ENCODE results near the gene SLC4A8.

SLC4A8 gene

DNA sequence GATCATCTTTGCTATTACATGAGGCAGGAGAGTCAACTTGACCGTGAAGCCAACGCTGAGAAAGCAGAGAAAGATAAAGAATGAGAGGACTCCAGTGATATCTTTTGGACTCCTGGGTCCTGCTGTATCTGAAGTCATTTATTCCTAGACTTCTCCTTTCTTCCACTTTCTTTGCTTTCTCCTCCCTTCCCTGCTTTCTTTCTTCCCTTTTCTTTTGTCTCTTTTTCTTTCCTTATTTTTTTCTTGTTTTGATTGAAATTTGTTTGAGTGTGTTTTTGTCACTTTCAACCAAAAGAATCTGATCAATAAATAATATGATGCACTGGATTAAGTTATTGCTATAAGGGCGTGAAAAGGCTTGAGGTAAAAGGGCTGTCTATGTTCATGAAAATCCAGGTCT is 20.0 kb upstream of the SLC4A8 start:
- no peaks in the 10 kb centered on the region for H3K9me3 Mint-ChIP-seq
- DNase-seq (ENCODE audit: low spot score in 2 of 2) (no peak), ATAC-seq (ENCODE audit: low read depth) (no peak)
- H3K36me3 Mint-ChIP-seq, result no peaks in the 10 kb centered on the region
- H3K4me3 Mint-ChIP-seq, result no peak overlapping the region
- H3K27ac Mint-ChIP-seq, result no peak overlapping the region
- H3K4me1 Mint-ChIP-seq, result no peaks in the 10 kb centered on the region
- H3K27me3 Mint-ChIP-seq, result no peaks in the 10 kb centered on the region

DNA sequence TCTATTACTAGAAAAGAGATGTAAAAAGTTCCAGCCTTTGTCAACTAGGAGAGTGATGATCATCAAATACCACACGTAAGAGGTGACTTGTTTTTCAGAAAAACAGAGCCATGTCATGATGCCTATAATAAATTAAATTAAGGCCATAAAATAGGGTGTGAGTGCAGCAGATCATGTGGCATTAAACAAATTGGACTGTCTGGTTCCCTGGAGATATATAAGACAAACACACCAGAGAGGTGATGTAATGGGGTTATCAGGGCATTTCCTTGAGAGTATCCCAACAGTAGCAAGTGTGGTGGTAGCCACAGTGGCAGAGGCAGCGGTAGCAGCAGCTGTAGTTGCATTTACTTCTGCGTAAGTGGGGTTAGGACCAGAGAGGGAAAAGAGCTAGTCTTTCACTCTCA is 18.8 kb upstream of the SLC4A8 start:
- H3K27me3 Mint-ChIP-seq, result no peaks in the 10 kb centered on the region
- H3K4me1 Mint-ChIP-seq, result no peaks in the 10 kb centered on the region
- ATAC-seq (ENCODE audit: low read depth), result no peak
- no peak overlapping the region for H3K4me3 Mint-ChIP-seq
- no peaks in the 10 kb centered on the region for H3K9me3 Mint-ChIP-seq
- no peaks in the 10 kb centered on the region for H3K36me3 Mint-ChIP-seq
- H3K27ac Mint-ChIP-seq, result no peak overlapping the region
- no peak for DNase-seq (ENCODE audit: low spot score in 2 of 2)

GRCh38 chr12:51406290-51406689 is 18.3 kb upstream of the SLC4A8 start:
- no peaks in the 10 kb centered on the region for H3K4me1 Mint-ChIP-seq
- H3K27ac Mint-ChIP-seq, result no peak overlapping the region
- no peaks in the 10 kb centered on the region for H3K9me3 Mint-ChIP-seq
- ATAC-seq (ENCODE audit: low read depth) (no peak), DNase-seq (ENCODE audit: low spot score in 2 of 2) (no peak)
- no peaks in the 10 kb centered on the region for H3K27me3 Mint-ChIP-seq
- no peaks in the 10 kb centered on the region for H3K36me3 Mint-ChIP-seq
- H3K4me3 Mint-ChIP-seq, result no peak overlapping the region

DNA sequence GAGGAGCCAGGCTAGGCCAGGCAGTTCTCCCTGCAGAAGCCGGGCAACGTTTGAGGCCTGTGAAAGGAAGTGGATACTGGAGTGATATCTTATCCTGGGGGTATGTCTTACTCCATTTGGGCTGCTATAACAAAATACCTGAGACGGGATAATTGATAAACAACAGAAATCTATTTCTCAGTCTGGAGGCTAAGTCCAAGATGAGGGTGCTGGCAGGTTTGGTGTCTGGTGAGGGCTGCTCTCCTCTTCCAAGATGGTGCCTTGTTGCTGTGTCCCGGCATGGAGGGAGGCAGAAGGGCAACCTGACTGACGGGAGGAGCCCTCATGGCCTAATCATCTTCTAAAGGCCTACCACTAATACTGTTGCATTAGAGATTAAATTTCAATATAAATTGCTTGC is 17.8 kb upstream of the SLC4A8 start:
- ATAC-seq (ENCODE audit: low read depth) (no peak), DNase-seq (ENCODE audit: low spot score in 2 of 2) (no peak)
- no peaks in the 10 kb centered on the region for H3K9me3 Mint-ChIP-seq
- H3K27me3 Mint-ChIP-seq, result no peaks in the 10 kb centered on the region
- H3K27ac Mint-ChIP-seq, result no peak overlapping the region
- H3K36me3 Mint-ChIP-seq, result no peaks in the 10 kb centered on the region
- no peak overlapping the region for H3K4me3 Mint-ChIP-seq
- no peaks in the 10 kb centered on the region for H3K4me1 Mint-ChIP-seq

DNA sequence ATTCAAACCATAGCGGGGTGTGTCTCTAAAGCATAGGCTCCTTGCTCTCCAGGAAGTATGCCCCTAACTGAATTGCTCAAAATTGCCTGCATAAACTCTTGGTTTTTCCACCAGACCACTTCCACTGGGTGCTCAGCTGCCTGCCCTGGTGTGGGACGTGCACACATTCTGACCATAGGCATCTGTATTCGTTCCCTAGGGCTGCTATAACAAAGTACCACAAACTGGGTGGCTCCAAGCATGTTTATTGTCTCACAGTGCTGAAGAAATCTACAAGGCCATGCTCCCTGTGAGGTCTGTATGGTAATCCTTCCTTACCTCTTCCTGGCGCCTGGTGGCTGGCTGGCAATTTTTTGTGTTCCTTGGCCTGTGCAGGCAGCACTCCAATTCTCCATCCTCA is 17.0 kb upstream of the SLC4A8 start:
- Mint-ChIP-seq H3K4me3 (no peak overlapping the region), H3K27me3 (no peaks in the 10 kb centered on the region), H3K27ac (no peak overlapping the region), H3K36me3 (no peaks in the 10 kb centered on the region), H3K4me1 (peaks cover 2% of the 10 kb centered on the region), H3K9me3 (no peaks in the 10 kb centered on the region)
- no peak for DNase-seq (ENCODE audit: low spot score in 2 of 2)
- ATAC-seq (ENCODE audit: low read depth), result no peak

- no peaks in the 10 kb centered on the region for H3K27me3 Mint-ChIP-seq
- ATAC-seq (ENCODE audit: low read depth) (no peak), DNase-seq (ENCODE audit: low spot score in 2 of 2) (no peak)
- no peaks in the 10 kb centered on the region for H3K36me3 Mint-ChIP-seq
- H3K9me3 Mint-ChIP-seq, result no peaks in the 10 kb centered on the region
- no peak overlapping the region for H3K4me3 Mint-ChIP-seq
- peaks cover 12% of the 10 kb centered on the region for H3K4me1 Mint-ChIP-seq
- H3K27ac Mint-ChIP-seq, result no peak overlapping the region
Measured at GRCh38 chr12:51409846-51410245, 14.8 kb upstream of the SLC4A8 start.

DNA sequence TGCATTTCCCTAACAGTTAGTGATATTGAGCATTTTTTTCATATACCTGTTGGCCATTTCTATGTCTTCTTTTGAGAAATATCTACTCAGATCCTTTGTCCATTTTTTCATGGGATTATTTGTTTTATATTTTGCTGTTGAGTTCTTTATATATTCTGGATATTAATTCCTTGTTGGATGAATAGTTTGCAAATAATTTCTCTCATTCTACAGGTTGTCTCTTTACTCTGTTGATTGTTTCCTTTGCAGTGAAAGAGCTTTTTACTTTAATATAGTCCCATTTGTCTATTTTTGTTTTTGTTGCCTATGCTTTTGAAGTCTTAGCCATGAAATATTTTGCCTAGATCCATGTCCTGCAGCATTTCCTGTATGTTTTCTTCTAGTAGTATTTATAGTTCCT is 11.5 kb upstream of the SLC4A8 start:
- Mint-ChIP-seq H3K4me1 (peaks cover 12% of the 10 kb centered on the region), H3K36me3 (no peaks in the 10 kb centered on the region), H3K27me3 (peaks cover 2% of the 10 kb centered on the region), H3K4me3 (no peak overlapping the region), H3K27ac (peak overlapping the region; percentile 22), H3K9me3 (no peaks in the 10 kb centered on the region)
- no peak for ATAC-seq (ENCODE audit: low read depth)
- no peak for DNase-seq (ENCODE audit: low spot score in 2 of 2)

DNA sequence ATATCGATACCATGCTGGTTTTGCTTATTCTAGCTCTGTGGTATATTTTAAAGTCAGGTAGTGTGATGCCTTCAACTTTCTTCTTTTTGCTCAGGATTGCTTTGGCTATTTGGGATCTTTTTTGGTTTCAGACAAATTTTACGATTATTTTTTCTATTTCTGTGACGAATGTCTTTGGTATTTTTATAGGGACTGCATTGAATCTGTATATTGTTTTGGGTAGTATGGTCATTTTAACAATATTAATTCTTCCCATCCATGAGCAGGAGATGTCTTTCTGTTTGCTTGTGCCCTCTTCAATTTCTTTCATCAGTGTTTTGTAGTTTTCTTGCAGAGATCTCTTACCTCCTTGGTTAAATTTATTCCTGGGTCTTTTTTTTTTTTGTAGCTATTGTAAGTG is 10.8 kb upstream of the SLC4A8 start:
- no peaks in the 10 kb centered on the region for H3K9me3 Mint-ChIP-seq
- no peak for ATAC-seq (ENCODE audit: low read depth)
- H3K36me3 Mint-ChIP-seq, result no peaks in the 10 kb centered on the region
- H3K4me1 Mint-ChIP-seq, result peaks cover 12% of the 10 kb centered on the region
- H3K27me3 Mint-ChIP-seq, result peaks cover 2% of the 10 kb centered on the region
- DNase-seq (ENCODE audit: low spot score in 2 of 2), result no peak
- no peak overlapping the region for H3K4me3 Mint-ChIP-seq
- H3K27ac Mint-ChIP-seq, result no peak overlapping the region

DNA sequence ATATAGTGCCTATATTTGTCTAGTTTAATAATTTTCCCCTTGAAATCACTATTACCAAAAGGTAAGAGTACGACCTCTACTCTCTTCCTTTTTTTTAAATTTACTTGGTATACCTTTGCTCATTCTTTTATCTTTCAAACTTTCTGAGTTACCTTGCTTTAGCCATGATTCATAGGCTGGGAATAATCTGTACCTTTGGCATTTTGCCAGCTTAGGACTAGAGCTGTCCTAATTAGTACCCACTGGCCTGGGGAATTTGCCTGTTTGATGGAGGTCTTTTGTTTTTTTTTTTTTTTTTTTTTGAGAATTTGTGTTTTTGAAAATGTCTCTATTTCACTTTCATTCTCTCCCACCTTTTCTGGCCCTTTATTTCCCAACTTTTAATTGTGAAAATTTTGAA is 8.7 kb upstream of the SLC4A8 start:
- no peaks in the 10 kb centered on the region for H3K36me3 Mint-ChIP-seq
- H3K9me3 Mint-ChIP-seq, result no peaks in the 10 kb centered on the region
- no peak overlapping the region for H3K4me3 Mint-ChIP-seq
- DNase-seq (ENCODE audit: low spot score in 2 of 2), result no peak
- peaks cover 12% of the 10 kb centered on the region for H3K4me1 Mint-ChIP-seq
- peaks cover 2% of the 10 kb centered on the region for H3K27me3 Mint-ChIP-seq
- ATAC-seq (ENCODE audit: low read depth), result no peak
- no peak overlapping the region for H3K27ac Mint-ChIP-seq

GRCh38 chr12:51417826-51418225 is 6.8 kb upstream of the SLC4A8 start:
- Mint-ChIP-seq H3K27ac (no peak overlapping the region), H3K27me3 (peaks cover 2% of the 10 kb centered on the region), H3K36me3 (no peaks in the 10 kb centered on the region), H3K4me3 (no peak overlapping the region), H3K9me3 (no peaks in the 10 kb centered on the region), H3K4me1 (peaks cover 8% of the 10 kb centered on the region)
- ATAC-seq (ENCODE audit: low read depth) (no peak), DNase-seq (ENCODE audit: low spot score in 2 of 2) (no peak)

DNA sequence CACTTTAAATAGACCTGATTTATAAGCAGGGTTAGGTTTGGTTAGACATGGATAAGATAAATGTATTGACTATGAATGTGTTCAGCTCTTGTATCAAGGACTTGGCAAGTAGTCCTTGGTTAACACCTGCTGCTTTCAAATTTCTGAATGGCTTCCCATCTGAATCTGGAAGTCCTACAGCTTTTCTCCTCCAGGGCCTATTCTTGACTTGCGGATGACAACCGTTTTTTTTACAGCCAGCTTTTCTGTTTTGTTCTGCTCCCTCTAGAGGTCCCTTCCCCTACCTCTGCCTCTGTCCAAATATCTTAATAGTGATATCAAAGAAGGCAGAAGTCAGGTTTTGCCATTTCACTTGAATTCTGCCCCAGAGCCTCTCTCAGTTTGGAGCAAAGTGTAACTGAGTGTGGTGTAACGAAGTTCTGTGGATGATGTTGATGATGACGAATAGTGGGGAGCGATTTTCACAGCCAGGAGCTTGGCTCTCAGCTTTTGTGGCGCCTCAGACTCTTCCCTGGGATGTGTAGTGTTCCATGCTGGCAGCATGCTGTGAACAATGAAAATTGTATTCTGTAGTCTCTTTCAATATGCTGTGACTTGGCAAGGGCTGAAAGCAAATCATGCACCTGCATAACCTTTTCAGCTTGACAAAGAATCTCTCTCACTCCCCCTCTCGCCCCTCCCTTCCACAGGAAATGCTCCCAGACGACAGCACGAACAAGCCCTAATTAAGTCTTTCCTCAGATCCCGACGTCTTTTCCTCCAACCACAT is 5.0 kb upstream of the SLC4A8 start:
- Mint-ChIP-seq H3K4me1 (peaks cover 4% of the 10 kb centered on the region), H3K27ac (no peak overlapping the region), H3K36me3 (no peaks in the 10 kb centered on the region), H3K4me3 (no peak overlapping the region), H3K27me3 (peaks cover 2% of the 10 kb centered on the region), H3K9me3 (no peaks in the 10 kb centered on the region)
- no peak for DNase-seq (ENCODE audit: low spot score in 2 of 2)
- ATAC-seq (ENCODE audit: low read depth), result no peak

DNA sequence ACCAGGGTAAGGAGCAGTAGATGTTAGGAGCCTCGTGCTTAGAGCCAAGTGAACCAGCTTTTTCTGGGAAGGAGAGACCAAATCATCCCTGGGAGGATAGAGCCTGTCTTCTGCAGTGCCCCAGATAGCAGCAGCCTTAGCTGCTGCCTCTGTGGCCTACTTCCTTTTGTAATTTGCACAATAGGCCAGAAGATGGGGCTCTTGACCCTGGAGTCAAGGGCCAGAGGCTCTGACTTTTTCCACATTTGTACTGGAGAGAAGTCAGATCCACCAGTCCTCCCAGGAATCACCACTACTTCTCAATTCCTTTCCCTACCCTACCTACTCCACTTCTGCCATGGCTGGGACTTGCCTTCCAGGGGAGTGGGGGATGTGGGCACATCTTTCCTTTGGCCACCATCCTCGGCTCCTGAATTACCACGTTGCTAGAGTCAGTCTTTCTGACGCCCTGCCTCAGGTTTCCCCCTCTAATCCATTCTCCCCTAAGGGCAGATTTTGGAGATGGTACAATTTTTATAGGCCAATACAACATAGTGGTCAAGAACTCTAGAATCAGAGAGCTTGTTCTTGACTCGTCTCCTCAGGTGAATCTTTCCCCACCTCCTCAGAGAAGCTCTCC is 3.3 kb upstream of the SLC4A8 start:
- DNase-seq (ENCODE audit: low spot score in 2 of 2) (peak in 1 of 2 donors; percentile 27), ATAC-seq (ENCODE audit: low read depth) (no peak)
- H3K27ac Mint-ChIP-seq, result no peak overlapping the region
- H3K4me3 Mint-ChIP-seq, result no peak overlapping the region
- H3K27me3 Mint-ChIP-seq, result peaks cover 2% of the 10 kb centered on the region
- H3K9me3 Mint-ChIP-seq, result no peaks in the 10 kb centered on the region
- H3K4me1 Mint-ChIP-seq, result peaks cover 7% of the 10 kb centered on the region
- no peaks in the 10 kb centered on the region for H3K36me3 Mint-ChIP-seq

DNA sequence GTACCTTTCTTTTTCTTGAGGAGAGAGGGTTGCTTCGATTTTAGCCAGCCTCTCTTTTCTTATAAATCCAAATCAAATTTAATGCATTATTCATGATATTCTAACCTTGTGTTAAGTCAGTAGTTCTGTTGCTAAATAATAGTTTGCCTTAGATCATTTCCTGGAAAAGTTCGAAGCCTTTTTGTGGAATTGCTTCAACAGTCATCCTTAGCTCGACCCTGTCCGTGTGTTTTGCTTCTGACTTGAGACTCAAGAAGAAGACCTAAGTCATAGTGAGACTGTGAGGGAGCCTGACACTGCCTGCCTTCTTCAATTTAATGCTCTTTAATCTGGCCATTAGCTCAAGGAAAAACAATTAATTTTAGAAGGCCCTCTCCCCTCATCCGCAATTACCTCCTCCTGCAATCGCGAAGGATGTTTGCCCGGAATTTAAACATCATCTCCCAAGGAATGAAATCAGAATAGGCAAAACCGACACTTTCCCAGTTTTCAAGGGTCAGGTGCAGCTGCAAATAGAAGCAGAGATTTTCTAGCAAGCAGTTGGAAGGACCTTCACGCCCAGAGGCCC is 453 bp upstream of the SLC4A8 start:
- Mint-ChIP-seq H3K27ac (peak overlapping the region; percentile 56), H3K4me3 (peak overlapping the region; percentile 85), H3K4me1 (peaks cover 8% of the 10 kb centered on the region), H3K36me3 (no peaks in the 10 kb centered on the region), H3K27me3 (no peaks in the 10 kb centered on the region), H3K9me3 (no peaks in the 10 kb centered on the region)
- ATAC-seq (ENCODE audit: low read depth), result no peak
- DNase-seq (ENCODE audit: low spot score in 2 of 2), result no peak

GRCh38 chr12:51428256-51428655 is 3.6 kb downstream of the SLC4A8 start:
- H3K4me1 Mint-ChIP-seq, result peaks cover 14% of the 10 kb centered on the region
- no peak overlapping the region for H3K4me3 Mint-ChIP-seq
- no peaks in the 10 kb centered on the region for H3K27me3 Mint-ChIP-seq
- no peak overlapping the region for H3K27ac Mint-ChIP-seq
- ATAC-seq (ENCODE audit: low read depth) (no peak), DNase-seq (ENCODE audit: low spot score in 2 of 2) (no peak)
- H3K9me3 Mint-ChIP-seq, result no peaks in the 10 kb centered on the region
- H3K36me3 Mint-ChIP-seq, result no peaks in the 10 kb centered on the region

DNA sequence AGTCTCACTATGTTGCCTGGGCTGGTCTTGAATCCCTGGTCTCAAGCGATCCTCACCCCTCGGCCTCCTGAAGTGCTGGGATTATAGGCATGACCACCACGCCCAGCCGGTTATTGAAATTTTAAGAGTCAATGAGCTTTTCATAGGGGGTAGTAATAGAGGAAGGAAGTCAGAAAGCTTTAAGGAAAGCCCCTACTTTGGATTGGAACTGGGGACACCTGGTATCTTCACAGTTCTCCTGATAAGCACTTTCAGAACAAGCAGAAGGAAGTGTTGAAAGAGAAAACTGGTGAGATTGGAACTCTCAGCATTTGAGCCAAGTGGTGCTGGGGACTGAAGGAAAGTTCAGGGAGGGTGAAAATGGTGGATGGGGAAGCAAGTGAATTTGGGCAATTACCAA is 5.1 kb downstream of the SLC4A8 start:
- no peaks in the 10 kb centered on the region for H3K27me3 Mint-ChIP-seq
- no peak overlapping the region for H3K27ac Mint-ChIP-seq
- DNase-seq (ENCODE audit: low spot score in 2 of 2) (no peak), ATAC-seq (ENCODE audit: low read depth) (peak; percentile 51)
- H3K36me3 Mint-ChIP-seq, result no peaks in the 10 kb centered on the region
- H3K4me3 Mint-ChIP-seq, result no peak overlapping the region
- peaks cover 11% of the 10 kb centered on the region for H3K4me1 Mint-ChIP-seq
- no peaks in the 10 kb centered on the region for H3K9me3 Mint-ChIP-seq
